ENCODE data around the gene NAALADL2. TPM values are rescaled to one million over a fixed set of nuclear protein-coding genes. Genes with fewer than 3 reads are reported as not detected.

The NAALADL2 gene
- total RNA-seq, 2 experiments from 2014 or later: 0.27 TPM; not detected in 1

DNA sequence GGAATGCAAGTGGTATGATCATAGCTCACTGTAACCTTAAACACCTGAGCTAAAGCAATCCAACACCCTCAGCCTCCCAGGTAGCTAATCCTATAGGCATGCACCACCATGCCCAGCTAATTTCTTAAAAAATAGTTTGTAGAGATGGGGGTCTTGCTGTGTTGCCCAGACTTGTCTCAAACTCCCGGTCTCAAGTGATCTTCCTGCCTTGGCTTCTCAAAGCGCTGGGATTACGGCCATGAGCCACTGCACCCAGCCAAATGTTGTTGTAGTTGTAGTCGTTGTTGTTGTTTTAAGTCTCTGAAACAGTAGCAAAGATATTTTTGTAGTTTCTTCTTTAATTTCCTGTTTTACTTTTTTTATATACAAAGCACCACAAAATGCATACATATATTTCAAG, 616.6 kb downstream of the NAALADL2 start:
- H3K27ac Mint-ChIP-seq: no peak overlapping the region
- no peaks in the 10 kb centered on the region for H3K27me3 Mint-ChIP-seq
- H3K9me3 Mint-ChIP-seq (ENCODE audit: low read depth): no peaks in the 10 kb centered on the region
- H3K4me3 Mint-ChIP-seq: no peak overlapping the region
- no peaks in the 10 kb centered on the region for H3K36me3 Mint-ChIP-seq (ENCODE audit: low read depth)
- ChIA-PET CTCF (interaction anchor here (0.5 kb wide), 1 partner anchor 183 kb away, joined by 3 read pairs; no protein-coding TSS in a partner anchor), POLR2A (no interaction called here)
- DNase-seq (no peak), ATAC-seq (no peak)
- intact Hi-C loops (cut with DNase I, micrococcal nuclease): no loop called here
- no peaks in the 10 kb centered on the region for H3K4me1 Mint-ChIP-seq

DNA sequence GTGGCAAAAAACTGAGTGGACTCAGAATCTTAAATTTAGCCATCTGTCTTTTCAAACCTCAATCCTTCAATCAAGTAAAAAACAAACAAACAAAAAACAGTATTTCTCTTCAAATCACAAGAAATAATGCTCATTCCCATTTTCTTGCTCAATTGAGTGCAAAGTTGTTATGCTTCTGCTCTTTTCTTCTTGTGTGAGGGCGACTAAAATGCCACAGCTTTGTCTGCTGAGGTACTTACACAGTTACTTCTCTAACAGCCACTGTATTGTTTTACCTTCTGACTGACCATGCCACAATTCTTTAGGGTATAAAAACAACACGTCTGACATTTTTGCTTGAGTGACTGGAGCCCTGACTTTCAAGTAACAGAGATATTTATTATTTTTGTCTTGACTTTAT, 617.4 kb downstream of the NAALADL2 start:
- ATAC-seq (no peak), DNase-seq (no peak)
- no peak overlapping the region for H3K4me3 Mint-ChIP-seq
- intact Hi-C loops (cut with DNase I, micrococcal nuclease): no loop called here
- CTCF ChIA-PET: no interaction called here
- H3K27ac Mint-ChIP-seq: no peak overlapping the region
- POLR2A ChIA-PET: no interaction called here
- no peaks in the 10 kb centered on the region for H3K9me3 Mint-ChIP-seq (ENCODE audit: low read depth)
- H3K36me3 Mint-ChIP-seq (ENCODE audit: low read depth): no peaks in the 10 kb centered on the region
- no peaks in the 10 kb centered on the region for H3K27me3 Mint-ChIP-seq
- no peaks in the 10 kb centered on the region for H3K4me1 Mint-ChIP-seq

DNA sequence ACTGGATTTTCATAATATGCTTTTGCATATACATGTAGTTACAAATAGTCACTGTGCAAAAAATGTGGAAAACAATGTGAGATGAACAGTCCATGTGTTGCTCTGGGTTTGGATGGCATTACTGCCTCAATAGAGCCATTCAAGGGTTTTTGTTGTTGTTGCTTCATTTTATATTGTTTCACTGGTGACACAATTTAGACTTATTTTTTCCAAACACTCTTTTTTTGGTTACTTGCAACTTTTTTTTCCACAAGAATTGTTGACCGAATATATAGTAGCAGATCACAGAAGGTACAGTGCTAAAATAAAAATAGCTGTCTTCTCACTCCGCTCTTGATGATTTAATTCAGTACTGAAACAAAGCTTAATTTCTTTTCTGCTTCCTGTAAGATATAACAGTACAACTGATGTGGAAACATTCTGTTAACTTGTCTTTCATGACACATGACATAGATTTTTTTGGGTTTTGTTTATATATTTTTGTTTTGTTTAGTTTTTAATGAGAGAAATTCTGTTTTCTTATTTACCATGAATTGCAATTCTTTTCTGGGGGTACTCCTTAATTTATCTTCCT, 618.6 kb downstream of the NAALADL2 start:
- H3K27ac Mint-ChIP-seq: no peak overlapping the region
- no peaks in the 10 kb centered on the region for H3K4me1 Mint-ChIP-seq
- H3K36me3 Mint-ChIP-seq (ENCODE audit: low read depth): no peaks in the 10 kb centered on the region
- no peak overlapping the region for H3K4me3 Mint-ChIP-seq
- intact Hi-C loops (cut with DNase I, micrococcal nuclease): no loop called here
- POLR2A ChIA-PET: no interaction called here
- H3K9me3 Mint-ChIP-seq (ENCODE audit: low read depth): no peaks in the 10 kb centered on the region
- ATAC-seq: no peak
- no peaks in the 10 kb centered on the region for H3K27me3 Mint-ChIP-seq
- DNase-seq: no peak
- CTCF ChIA-PET: no interaction called here

DNA sequence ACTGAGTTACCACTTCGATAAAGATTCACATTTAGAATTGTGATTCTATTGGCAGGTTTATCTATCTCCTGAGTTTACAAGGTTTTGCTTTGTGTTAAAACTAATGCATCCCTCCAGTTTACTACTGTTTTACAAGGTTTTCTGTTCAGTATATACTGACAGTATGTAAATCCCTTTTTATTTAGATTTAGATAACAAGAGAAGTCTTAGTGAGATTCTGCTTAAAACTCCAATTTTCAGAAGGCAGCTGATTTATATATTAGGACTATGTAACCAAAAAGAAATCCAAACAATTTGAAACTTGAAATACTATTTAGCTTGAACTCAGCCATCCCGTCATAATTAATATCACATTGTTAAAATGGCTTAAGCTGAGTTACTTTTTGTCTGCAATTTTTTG, 619.2 kb downstream of the NAALADL2 start:
- Mint-ChIP-seq H3K9me3 (ENCODE audit: low read depth) (no peaks in the 10 kb centered on the region), H3K4me3 (no peak overlapping the region), H3K4me1 (no peaks in the 10 kb centered on the region), H3K27me3 (no peaks in the 10 kb centered on the region), H3K36me3 (ENCODE audit: low read depth) (no peaks in the 10 kb centered on the region), H3K27ac (no peak overlapping the region)
- ATAC-seq (no peak), DNase-seq (no peak)
- POLR2A ChIA-PET: no interaction called here
- CTCF ChIA-PET: no interaction called here
- intact Hi-C loops (cut with DNase I, micrococcal nuclease): no loop called here

DNA sequence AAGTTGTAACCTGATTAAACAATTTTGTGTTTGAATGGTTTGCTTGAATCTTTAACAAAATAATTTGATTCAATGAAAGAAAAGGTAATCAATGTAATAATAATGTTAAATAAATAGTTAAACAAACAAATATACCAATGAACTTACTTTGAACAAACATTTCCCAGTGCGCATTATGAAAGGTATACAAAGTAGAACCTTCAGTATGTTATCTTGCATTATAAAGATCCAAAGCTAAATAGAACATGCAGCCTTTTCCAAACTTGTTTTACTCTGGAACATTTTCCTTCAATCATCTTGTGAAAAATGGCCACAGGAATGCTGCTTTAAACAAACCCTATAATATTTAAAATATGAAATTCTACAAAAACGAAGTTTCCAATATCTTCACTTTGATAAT, 620.0 kb downstream of the NAALADL2 start:
- Mint-ChIP-seq H3K36me3 (ENCODE audit: low read depth) (no peaks in the 10 kb centered on the region), H3K27ac (no peak overlapping the region), H3K4me3 (no peak overlapping the region), H3K9me3 (ENCODE audit: low read depth) (no peaks in the 10 kb centered on the region), H3K27me3 (no peaks in the 10 kb centered on the region), H3K4me1 (no peaks in the 10 kb centered on the region)
- ATAC-seq (no peak), DNase-seq (no peak)
- intact Hi-C loops (cut with DNase I, micrococcal nuclease): no loop called here
- ChIA-PET CTCF (no interaction called here), POLR2A (no interaction called here)

DNA sequence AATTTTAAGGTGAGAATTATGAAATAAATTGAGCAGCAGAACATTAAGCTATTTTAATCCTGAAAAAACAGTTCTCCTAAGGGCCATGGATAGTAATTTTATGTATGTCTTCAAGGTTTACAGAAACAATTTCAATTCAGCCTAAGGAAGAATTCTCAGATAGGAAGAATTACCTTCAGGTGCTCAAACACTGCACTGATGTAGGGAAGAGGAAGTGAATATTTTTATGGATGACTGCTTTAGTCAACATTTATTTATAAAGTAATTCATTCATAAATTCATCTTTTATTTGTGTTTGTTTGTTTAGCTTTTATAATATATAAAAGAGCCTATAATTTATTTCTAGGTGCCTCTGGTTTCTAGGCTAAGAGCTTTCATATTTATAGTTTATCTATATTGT, 620.7 kb downstream of the NAALADL2 start:
- ChIA-PET CTCF (no interaction called here), POLR2A (no interaction called here)
- intact Hi-C loops (cut with DNase I, micrococcal nuclease): no loop called here
- Mint-ChIP-seq H3K4me1 (no peaks in the 10 kb centered on the region), H3K9me3 (ENCODE audit: low read depth) (no peaks in the 10 kb centered on the region), H3K4me3 (no peak overlapping the region), H3K27me3 (no peaks in the 10 kb centered on the region), H3K27ac (no peak overlapping the region), H3K36me3 (ENCODE audit: low read depth) (no peaks in the 10 kb centered on the region)
- DNase-seq: no peak
- no peak for ATAC-seq

DNA sequence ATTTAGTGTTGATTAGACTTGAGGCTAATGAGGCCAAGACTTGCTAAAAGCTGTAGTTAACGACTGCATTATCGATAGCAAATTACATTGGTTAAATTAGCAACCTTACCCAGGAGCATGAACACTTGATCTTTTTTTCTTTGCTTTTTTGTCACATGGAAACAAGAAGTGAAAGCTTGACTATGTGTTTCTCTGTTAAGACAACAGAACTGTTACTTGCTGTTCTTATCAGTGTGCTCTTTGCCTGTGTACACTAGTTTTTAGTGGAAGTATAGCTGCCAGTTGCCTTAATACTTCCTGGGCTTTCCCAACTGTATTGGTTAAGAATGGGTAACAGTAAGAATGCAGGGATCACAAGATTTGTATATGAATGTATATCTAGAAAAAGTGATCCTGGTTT, 625.5 kb downstream of the NAALADL2 start:
- Mint-ChIP-seq H3K36me3 (ENCODE audit: low read depth) (no peaks in the 10 kb centered on the region), H3K4me3 (no peak overlapping the region), H3K27ac (no peak overlapping the region), H3K27me3 (no peaks in the 10 kb centered on the region), H3K4me1 (no peaks in the 10 kb centered on the region), H3K9me3 (ENCODE audit: low read depth) (no peaks in the 10 kb centered on the region)
- DNase-seq (no peak), ATAC-seq (no peak)
- POLR2A ChIA-PET: no interaction called here
- CTCF ChIA-PET: interaction anchor here (0.6 kb wide), 1 partner anchor 1144 kb away, joined by 3 read pairs; no protein-coding TSS in a partner anchor
- intact Hi-C loops (cut with DNase I, micrococcal nuclease): no loop called here

DNA sequence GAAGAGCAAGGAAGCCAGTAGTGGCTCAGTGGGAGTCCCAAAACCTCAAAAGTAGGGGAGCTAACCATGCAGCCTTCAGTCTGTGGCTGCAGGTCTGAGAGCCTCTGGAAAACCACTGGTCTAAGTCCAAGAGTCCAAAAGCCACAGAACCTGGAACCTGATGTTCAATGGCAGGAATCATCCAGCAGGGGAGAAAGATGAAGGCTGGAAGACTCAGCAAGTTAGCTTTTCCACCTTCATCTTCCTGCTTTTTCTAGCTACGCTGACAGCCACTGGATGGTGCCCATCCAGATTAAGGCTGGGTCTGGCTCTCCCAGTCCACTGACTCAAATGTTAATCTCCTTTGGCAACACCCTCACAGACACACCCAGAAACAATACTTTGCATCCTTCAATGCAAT, 626.3 kb downstream of the NAALADL2 start:
- intact Hi-C loops (cut with DNase I, micrococcal nuclease): no loop called here
- POLR2A ChIA-PET: no interaction called here
- Mint-ChIP-seq H3K9me3 (ENCODE audit: low read depth) (no peaks in the 10 kb centered on the region), H3K27ac (no peak overlapping the region), H3K4me3 (no peak overlapping the region), H3K4me1 (no peaks in the 10 kb centered on the region), H3K36me3 (ENCODE audit: low read depth) (no peaks in the 10 kb centered on the region), H3K27me3 (no peaks in the 10 kb centered on the region)
- no peak for DNase-seq
- CTCF ChIA-PET: no interaction called here
- ATAC-seq: no peak

DNA sequence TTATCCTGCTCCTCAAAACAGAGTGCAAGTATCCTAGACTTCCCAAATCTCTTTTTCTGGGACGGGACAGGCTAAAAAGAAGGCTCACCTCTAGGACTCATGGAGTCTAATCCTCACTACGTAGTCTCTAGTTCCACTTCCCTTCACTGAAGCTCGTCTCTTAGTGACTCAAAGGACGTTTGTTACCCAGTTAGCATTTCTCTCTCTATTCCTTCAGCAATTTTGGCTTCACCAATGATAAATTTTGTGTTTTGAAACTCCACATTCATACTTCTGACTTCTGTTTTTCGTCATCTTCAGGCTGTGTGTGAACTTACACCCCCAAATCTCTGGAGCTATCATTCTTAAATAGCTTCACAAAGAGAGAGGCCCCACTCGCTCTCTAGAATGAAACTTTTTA, 627.1 kb downstream of the NAALADL2 start:
- ATAC-seq: no peak
- Mint-ChIP-seq H3K36me3 (ENCODE audit: low read depth) (no peaks in the 10 kb centered on the region), H3K27ac (no peak overlapping the region), H3K9me3 (ENCODE audit: low read depth) (no peaks in the 10 kb centered on the region), H3K27me3 (no peaks in the 10 kb centered on the region), H3K4me3 (no peak overlapping the region), H3K4me1 (no peaks in the 10 kb centered on the region)
- intact Hi-C loops (cut with DNase I, micrococcal nuclease): no loop called here
- no peak for DNase-seq
- POLR2A ChIA-PET: no interaction called here
- CTCF ChIA-PET: no interaction called here

DNA sequence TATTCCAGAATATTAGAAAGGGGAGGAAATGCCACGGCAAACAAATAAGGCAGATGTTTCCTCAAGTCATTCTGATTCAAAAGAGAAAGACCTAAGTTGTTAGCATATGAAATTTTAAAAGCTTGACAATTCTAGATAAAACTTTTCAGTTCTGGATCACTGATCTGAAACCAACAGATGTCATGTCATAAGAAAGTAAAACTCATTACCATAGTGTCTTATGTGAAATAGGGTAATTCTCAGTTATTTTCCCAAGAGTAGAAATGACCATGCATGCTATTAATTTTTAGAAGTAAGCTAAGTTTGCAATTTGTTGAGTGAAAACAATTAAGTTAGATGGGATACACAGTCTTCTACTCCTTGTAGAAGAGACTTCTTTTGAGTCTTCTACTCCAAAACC, 630.3 kb downstream of the NAALADL2 start:
- Mint-ChIP-seq H3K36me3 (ENCODE audit: low read depth) (no peaks in the 10 kb centered on the region), H3K4me3 (no peak overlapping the region), H3K9me3 (ENCODE audit: low read depth) (no peaks in the 10 kb centered on the region), H3K27me3 (no peaks in the 10 kb centered on the region), H3K4me1 (no peaks in the 10 kb centered on the region), H3K27ac (no peak overlapping the region)
- no peak for ATAC-seq
- ChIA-PET CTCF (no interaction called here), POLR2A (no interaction called here)
- intact Hi-C loops (cut with DNase I, micrococcal nuclease): no loop called here
- DNase-seq: no peak

DNA sequence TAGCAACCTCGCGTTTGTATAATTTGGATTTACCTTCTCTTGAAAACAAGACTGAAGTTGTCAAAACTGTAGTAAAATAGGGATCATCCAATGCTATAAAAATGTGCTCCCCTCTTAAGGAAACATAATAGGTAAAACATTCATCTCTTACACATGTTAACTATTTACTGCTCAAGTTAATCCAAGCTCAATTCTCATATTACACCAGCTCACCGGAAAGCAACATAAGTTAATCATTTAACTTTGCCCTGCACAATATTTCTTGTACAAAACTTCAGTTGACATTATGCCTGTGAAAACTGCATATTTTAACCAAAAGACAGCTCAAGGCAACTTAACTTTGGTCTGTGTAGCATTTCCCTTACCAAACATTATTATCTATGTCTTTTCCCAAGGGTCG, 634.2 kb downstream of the NAALADL2 start:
- no peaks in the 10 kb centered on the region for H3K36me3 Mint-ChIP-seq (ENCODE audit: low read depth)
- H3K9me3 Mint-ChIP-seq (ENCODE audit: low read depth): no peaks in the 10 kb centered on the region
- POLR2A ChIA-PET: no interaction called here
- no peaks in the 10 kb centered on the region for H3K4me1 Mint-ChIP-seq
- intact Hi-C loops (cut with DNase I, micrococcal nuclease): no loop called here
- CTCF ChIA-PET: no interaction called here
- no peak for DNase-seq
- no peak overlapping the region for H3K27ac Mint-ChIP-seq
- no peak overlapping the region for H3K4me3 Mint-ChIP-seq
- no peak for ATAC-seq
- H3K27me3 Mint-ChIP-seq: no peaks in the 10 kb centered on the region

DNA sequence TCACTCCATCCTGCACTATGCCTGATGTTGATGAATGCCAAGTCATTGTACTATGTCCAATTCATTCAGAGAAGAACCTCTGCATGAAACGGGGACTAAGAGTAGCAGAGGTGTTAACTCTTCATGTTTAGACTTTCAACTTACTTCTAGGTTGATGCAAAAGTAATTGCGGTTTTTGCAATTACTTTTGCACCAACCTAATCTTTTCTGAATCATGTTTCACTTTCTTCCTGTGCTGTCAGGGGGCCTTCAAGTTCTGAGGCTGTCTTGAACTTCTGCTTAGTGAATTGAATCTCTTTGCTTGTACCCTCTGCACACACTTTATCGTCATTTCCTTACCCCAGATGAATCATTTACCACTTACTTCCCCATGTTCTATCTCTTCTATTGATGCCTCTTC, 636.2 kb downstream of the NAALADL2 start:
- Mint-ChIP-seq H3K4me3 (no peak overlapping the region), H3K36me3 (ENCODE audit: low read depth) (no peaks in the 10 kb centered on the region), H3K27ac (no peak overlapping the region), H3K4me1 (no peaks in the 10 kb centered on the region), H3K9me3 (ENCODE audit: low read depth) (no peaks in the 10 kb centered on the region), H3K27me3 (no peaks in the 10 kb centered on the region)
- ChIA-PET POLR2A (no interaction called here), CTCF (no interaction called here)
- ATAC-seq: peak; percentile 81
- intact Hi-C loops (cut with DNase I, micrococcal nuclease): no loop called here
- no peak for DNase-seq

DNA sequence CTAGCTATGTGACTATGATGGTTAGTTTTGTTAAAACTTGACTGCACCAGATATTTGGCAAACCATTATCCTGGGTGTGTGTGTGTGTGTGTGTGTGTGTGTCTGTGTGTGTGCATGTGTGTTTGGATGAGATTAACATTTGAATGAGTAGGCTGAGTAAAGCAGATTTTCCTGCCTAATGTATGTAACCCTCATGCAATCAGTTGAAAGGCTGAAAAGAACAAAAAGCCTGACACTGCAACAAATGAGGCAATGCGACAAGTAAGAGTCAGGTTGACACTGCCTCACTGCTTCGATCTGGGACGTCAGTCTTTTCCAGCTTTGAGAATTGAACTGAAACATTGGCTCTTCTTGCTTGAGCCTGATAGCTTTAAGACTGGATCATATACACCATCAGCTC, 643.0 kb downstream of the NAALADL2 start:
- no peaks in the 10 kb centered on the region for H3K36me3 Mint-ChIP-seq (ENCODE audit: low read depth)
- ATAC-seq (no peak), DNase-seq (no peak)
- CTCF ChIA-PET: no interaction called here
- peaks cover 11% of the 10 kb centered on the region for H3K9me3 Mint-ChIP-seq (ENCODE audit: low read depth)
- no peak overlapping the region for H3K4me3 Mint-ChIP-seq
- POLR2A ChIA-PET: no interaction called here
- no peaks in the 10 kb centered on the region for H3K4me1 Mint-ChIP-seq
- H3K27me3 Mint-ChIP-seq: no peaks in the 10 kb centered on the region
- intact Hi-C loops (cut with DNase I, micrococcal nuclease): no loop called here
- H3K27ac Mint-ChIP-seq: no peak overlapping the region
